ENCODE measurements around the gene JOSD2.

JOSD2 gene

DNA sequence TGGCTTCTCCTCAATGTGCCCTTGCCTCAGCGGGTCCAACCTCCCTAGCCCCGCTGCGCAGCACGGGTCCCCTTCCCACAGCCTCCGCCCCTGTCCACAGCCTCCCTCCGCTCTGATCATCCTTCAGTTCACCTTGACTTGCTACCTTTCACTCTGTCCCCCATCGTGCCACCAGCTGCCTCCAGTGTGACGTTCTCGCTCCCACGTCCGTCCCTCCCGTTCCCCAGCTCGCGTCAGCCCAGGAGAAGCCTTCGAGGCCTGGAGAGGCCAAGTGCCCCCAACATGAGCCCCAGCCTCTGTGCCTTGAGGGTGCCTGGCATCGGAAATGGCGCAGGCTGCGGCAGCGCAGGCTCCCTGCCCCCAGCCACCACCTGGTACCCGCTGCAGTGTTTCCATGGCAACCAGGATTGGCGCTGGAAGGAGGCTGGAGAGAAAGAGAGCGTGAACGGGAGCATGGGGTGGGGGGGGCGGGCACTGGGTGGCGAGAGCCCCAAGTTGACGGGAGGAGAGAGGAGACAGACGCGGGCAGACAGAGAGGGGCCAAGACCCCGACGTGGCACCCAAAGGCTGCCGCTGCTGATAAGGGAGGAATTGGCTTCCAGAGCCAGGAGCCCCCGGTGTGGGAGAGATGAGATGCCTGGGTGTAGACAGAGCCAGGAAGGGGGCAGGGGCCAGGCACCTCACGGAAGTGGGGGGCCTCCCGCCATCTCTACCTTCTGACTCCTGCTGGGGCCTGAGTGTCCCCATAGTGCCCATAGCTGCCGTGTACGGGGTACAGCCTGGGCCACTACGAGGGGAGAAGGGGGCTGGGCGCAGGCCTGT, 3.6 kb upstream of the JOSD2 start:
- FAIRE-seq (no peak), DNase-seq (ENCODE audit: insufficient read length, low spot score) (no peak)

GRCh38 chr19:50513746-50514345, 2.9 kb upstream of the JOSD2 start, which contains the start of gene ASPDH:
Gene ASPDH, minus strand, starts transcription at chr19:50513913. Its CDS starts 90 bp downstream, at chr19:50513823.
- FAIRE-seq, result no peak

DNA sequence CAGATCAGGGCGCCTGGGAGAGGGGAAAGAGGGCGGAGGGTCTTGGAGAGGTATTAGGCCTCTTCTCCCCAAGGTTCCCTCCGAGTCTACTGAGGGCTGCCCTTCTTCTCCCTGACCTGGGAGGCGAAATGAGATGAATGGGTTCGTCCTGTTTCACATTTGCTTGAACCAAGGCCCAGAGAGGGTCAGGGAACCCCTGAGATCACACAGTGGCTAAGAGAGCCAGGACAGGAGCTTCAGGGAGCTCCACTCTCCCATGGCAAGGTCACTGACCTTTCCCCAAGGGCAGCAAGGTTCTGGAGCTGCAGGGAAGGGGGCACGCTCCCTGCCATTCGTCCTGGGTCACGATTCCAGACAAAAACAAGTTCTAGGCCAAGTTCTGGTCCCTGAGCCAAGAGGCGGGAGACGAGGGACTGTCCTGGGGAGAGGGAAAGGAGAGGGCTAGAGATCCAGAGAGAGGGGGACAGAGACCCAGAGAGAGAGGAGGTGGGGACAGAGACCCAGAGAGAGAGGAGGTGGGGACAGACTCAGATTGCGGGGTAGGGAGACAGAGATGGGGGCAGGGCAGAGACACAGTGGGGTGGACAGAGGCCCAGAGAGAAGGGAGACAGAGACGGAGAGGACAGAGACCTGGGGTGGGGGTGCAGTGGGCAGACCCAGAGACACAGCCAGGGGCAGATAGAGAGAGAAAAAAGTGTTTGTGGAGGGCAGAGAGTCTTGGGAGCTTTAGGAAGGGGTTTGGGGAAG, 2.2 kb upstream of the JOSD2 start:
- no peak for FAIRE-seq

More at GRCh38 chr19:50513746-50514345, 2.9 kb upstream of the JOSD2 start, which contains the start of gene ASPDH:
- DNase-seq (ENCODE audit: insufficient read length, low spot score), result no peak

DNA sequence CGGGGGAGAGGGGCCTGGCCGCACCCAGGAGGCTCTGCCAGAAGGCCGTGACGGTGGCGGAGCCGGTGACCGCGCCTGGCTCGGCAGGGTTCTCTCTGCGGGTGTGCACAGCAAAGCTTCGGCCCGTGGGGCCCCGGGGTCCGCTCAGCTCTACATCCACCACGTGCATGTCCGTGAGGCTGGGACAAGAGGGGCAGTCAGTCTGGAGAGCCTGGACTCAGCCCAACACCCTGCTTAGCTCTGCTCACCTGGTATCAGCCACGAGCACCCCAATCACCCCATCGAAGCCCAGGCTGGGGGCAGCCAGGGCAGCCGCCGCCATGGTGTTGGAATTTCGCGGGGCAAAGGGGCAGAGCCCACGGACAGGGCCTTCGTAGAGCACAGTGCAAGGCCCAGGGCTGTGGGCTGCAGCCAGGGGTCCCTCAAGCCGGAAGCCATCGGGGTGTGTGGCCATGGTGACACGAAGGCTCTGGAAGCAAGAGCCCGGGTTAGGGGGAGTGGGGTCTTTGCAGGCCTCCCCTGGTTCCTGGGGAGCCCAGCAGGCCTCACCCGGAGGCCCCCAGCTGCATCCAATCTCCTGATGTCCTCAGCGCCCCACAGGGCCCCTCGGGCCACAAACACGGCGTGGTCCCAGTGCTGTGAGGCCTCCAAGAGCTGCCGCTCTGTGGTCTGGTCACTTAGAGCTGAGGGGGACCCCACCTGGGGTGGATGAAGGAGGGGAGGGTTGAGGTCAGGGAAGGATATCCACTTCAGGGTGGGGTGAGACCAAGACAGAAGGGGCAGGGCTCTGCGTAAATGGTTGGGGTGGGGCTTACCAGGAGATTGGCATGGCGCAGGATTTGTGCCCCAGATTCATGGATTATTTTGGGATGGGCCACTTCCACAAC, 1.4 kb upstream of the JOSD2 start:
- DNase-seq (ENCODE audit: insufficient read length, low spot score), result no peak
- no peak for FAIRE-seq

More for the DNA sequence above, 2.2 kb upstream of the JOSD2 start:
- DNase-seq (ENCODE audit: insufficient read length, low spot score), result no peak

GRCh38 chr19:50510700-50511068, 307 bp downstream of the JOSD2 start:
- peak; percentile 28 for FAIRE-seq
- peak; percentile 35 for DNase-seq (ENCODE audit: insufficient read length, low spot score)

DNA sequence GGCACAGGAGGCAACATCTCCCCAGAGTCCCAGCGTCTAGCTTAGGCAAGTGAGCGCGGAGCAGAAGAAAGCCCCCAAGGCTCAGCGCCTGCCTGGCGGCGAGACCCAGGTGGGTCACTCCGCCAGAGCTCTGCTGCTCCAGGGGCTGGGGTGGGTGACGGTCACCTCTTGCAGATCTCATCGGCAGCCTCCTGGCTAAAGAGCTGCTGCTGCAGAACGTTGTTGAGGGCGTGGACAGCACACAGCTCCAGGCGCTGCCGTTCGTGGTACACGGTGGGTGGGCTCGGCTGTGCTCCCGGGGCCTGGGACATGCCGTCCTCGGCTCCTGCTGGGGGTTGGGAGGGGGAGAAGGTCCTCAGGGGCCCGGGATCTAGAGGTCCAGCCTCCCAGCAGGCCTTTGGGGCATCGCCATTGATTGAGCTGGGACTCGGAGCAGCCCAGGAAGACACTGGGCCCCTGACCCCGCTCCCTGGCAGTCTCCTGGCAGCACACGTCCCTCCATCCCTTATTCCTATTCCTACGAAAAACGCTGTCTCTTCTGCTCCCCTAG, 795 bp downstream of the JOSD2 start:
- DNase-seq (ENCODE audit: insufficient read length, low spot score) (no peak), FAIRE-seq (no peak)

DNA sequence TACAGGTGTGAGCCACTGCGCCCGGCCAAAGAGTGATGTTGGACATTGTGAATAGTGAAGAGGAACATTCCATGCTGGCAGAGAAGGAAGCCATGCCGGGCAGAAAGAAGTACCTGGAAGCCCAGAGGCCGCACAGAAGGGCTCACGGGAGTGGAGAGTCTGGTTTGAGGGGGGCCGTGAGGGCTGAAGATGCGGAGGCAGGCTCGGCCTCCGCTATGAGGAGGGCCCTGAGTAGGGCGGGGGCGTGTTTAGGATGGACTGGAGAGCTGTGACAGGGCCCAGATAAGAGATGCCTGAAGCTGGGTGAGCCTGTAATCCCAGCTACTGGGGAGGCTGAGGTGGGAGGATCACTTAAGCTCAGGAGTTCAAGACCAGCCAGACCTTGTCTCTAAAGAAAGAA, 1.6 kb downstream of the JOSD2 start:
- DNase-seq (ENCODE audit: insufficient read length, low spot score) (no peak), FAIRE-seq (no peak)

DNA sequence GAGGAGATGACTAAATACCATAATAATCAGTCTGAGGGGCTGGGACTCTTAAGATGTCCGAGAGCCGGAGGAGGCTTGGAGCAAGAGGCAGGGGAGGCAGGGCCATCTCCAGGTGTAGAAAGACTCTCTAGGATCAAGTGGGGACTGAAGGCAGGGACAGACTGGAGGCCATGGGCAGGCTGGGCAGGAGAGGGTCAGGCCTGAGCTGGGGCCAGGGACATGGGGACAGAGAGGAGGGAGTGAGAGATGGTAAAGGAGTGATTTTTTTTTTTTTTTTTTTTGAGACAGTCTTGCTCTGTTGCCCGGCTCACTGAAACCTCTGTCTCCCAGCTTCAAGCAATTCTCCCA, 2.2 kb downstream of the JOSD2 start:
- DNase-seq (ENCODE audit: insufficient read length, low spot score) (no peak), FAIRE-seq (no peak)

DNA sequence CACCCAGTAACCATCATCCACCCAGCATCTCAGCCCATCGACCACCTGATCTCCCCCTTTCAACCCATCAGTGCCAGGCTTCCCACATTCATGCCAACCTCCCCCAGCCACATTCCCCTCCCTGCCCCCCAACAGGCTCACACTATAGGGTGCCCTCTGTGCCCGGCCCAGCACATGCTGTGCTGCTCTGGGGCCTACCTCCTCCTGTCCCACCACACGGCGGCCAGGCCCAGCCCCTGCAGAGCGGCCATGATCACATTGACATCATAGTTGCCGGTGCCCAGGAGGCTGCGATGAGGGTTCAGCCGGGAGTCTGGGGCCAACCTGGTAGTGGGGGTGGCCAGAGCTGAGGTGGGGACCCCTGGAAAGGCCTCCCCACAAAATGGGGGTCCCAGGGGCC, 3.6 kb downstream of the JOSD2 start:
- FAIRE-seq (no peak), DNase-seq (ENCODE audit: insufficient read length, low spot score) (no peak)

GRCh38 chr19:50506700-50507099, 4.3 kb downstream of the JOSD2 start:
- no peak for DNase-seq (ENCODE audit: insufficient read length, low spot score)
- FAIRE-seq, result no peak

DNA sequence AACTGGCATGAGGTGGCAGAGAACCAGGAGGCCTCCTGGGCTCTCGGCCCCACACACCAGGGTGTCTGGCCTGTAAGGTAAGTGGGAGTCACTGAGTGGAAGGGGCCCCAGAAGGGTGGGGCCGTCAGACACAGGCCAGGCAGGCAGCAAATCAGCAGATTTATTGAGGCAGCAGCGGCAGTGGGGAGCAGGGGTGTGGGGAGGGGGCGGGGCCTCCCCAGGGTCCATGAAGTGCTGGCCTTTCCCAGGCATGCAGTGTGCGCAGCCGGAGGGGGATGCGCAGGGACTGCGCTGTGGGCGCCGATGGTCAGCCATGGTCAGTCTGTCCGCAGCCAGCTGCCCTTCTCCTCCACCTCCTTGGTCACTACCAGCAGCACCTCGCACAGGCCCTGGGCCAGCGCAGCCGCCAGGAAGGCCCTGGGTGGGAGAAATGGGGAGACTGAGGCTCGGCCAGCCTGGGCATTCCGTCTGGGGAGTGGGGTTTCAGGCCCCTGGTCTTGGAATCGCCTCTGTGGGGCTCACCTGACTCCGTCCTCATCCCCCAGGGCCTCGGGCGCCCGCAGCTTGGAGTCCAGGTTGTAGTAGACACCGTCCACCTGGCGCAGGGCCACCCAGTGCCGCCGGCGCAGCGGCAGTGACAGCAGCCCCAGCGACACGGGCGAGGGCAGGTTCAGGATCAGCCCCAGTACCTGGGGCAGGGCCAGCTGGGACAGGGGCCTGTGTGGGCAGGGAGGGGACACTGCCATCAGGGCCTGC, 5.0 kb downstream of the JOSD2 start:
- DNase-seq (ENCODE audit: insufficient read length, low spot score), result no peak
- no peak for FAIRE-seq

DNA sequence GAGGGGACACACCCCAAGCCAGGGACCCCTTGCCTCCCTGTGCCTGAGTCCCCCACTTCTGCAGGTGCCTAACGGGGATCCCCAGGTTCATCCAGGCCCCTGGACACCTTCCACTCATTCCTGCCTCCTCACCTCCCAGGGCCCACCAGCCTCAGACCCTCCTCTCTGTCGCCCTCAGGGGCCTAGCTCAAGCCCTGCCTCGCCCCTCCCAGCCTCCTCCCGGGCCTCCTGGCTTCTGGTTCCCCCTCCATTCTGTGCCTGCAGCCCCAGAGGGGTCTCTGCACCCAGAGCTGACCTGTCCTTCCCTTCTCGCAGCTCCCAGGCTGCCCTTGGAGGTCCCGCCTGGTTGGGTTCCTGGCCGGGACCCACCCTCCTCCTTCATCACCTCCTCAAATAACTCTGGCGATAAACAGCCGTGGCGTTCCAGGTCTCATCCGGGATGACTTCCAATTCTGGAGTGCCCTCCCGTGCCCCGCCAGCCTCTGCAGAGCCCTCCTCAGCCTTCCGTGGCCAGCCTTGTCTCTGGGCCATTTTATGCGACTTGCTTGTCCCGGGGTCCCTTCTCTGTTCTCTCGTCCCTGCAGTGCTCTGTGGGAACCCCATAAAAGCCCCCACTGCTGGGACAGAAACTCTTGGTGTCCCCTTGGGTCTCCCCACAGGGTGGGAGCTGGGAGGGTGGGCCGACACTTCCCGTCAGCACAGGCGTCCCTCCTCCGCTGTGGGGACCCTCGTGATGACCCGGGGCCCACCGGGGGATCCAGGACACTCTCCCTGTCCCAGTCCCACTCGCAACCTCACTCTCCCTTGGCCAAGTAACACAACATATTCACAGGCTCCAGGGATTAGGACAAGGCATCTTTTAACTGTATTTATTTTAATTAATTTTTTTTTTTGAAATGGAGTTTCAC, 9.2 kb downstream of the JOSD2 start:
- DNase-seq (ENCODE audit: insufficient read length, low spot score) (no peak), FAIRE-seq (no peak)

DNA sequence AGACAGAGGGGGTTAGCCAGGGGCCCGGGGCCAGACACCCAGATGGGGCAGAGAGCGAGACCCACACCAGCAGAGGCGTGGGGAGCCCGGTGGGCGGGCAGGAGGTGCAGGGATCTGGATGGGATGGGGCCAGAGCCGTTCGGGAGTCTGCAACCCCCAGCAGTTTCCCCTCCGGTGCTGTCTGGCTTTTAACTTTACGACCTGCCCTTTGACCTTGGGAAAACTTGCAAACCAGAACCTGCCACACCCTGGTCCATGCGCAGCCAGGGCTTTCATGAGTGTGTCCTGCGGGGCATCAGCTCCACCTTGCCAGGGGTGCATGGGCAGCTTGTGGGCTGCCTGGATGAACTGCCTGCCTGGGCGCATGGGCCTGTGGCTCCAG, 9.8 kb downstream of the JOSD2 start:
- FAIRE-seq, result no peak
- no peak for DNase-seq (ENCODE audit: insufficient read length, low spot score)

DNA sequence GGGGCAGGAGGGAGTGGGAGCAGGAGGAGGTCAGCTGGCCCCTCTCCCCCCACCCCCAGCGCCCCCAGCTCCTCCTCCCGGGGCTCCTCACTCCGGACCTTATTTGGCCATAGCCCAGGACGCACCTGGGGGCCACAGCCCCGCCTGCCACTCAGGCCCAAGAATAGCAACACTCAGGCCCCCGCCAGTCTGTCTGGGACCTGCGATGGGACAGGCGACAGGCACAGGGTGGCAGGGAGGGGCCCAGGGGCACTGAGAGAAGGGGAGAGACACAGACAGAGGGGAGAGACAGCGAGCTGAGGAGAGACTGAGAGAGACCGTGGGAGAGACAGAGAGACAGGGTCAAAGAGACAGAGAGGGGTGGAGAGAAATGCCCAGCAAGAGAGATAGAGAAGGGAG, 10.2 kb downstream of the JOSD2 start:
- FAIRE-seq, result no peak

GRCh38 chr19:50500060-50500752, 10.8 kb downstream of the JOSD2 start:
- FAIRE-seq (no peak), DNase-seq (ENCODE audit: insufficient read length, low spot score) (no peak)

More for the DNA sequence above, 10.2 kb downstream of the JOSD2 start:
- DNase-seq (ENCODE audit: insufficient read length, low spot score), result no peak

DNA sequence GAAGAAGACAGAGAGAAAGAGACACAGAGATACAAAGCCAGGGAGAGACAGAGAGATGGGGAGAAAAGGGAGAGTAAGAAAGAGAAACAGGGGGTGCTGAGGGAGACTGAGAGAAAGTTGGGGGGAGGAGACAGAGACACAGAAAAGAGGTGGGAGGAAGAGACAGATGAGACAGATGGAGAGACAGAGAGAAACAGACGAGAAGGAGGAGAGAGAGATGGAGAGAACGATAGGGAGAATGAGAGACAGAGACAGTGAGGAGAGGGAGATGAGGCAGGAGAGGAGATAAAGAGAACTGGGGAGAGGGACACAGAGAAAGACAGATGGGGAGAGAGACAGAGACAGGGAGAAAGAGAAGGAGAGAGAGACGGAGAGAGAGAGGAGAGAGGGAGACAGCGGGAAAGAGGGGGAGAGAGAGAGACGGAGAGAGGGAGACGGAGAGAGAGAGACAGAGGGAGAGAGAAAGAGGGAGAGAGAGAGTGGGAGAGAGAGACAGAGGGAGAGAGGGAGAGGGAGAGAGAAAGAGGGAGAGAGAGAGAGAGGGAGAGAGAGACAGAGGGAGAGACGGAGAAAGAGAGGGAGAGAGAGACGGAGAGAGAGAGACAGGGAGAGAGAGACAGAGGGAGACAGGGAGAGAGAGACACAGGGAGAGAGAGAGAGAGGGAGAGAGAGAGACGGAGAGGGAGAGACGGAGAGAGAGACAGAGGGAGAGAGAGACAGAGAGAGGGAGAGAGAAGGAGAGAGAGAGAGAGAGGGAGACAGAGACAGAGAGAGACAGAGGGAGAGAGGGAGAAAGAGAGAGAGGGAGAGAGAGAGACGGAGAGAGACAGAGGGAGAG, 12.6 kb downstream of the JOSD2 start:
- DNase-seq (ENCODE audit: insufficient read length, low spot score), result no peak
- FAIRE-seq, result no peak

GRCh38 chr19:50497022-50497405, 14.0 kb downstream of the JOSD2 start:
- DNase-seq (ENCODE audit: insufficient read length, low spot score) (no peak), FAIRE-seq (no peak)
